Measurements from ENCODE around the gene SYMPK.

Gene SYMPK

DNA sequence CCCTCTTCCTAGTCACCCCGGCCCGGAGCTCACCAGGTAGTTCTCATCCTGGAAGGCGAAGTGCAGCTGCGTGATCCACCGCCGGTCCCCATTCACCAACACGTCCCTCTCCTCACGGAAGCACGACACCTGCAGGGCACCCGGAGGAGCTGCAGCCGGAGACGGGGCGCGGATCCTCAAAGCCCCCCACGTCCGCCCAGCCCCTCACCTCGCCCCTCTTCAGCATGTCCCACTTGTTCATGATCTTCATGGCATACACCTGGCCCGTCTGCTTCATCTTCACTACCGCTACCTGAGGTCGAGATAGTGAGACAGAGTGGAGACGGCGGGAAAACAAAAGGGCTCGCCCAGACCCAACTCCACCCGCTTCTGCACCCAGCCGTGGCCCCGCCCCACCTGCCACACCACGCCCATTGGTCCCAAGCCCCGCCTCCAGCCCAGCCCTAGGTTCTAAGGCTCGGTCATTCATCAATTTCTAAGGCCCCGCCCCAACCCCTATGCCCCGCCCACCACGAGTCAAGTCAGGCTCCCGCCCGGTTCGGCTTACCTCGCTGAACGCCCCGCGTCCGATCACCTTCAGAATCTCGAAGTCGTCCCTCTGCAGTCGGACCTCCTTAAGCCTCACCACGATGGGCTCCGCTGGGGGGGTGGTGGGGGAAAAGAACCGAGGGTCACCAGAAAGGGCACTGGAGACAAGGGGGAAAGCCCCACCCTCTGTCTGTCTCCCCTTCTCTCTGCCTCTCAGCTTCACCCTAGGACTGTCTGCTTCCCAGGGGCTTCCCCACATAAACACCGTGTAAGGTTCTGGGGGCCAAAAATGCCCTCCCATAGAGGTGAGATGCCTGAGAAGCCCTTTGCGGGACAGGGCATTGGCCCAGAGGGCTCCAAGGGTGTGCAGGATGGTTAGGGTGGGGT is 83.5 kb downstream of the SYMPK start:
- DNase-seq, result peak; percentile 38 to 77 (median 58)

DNA sequence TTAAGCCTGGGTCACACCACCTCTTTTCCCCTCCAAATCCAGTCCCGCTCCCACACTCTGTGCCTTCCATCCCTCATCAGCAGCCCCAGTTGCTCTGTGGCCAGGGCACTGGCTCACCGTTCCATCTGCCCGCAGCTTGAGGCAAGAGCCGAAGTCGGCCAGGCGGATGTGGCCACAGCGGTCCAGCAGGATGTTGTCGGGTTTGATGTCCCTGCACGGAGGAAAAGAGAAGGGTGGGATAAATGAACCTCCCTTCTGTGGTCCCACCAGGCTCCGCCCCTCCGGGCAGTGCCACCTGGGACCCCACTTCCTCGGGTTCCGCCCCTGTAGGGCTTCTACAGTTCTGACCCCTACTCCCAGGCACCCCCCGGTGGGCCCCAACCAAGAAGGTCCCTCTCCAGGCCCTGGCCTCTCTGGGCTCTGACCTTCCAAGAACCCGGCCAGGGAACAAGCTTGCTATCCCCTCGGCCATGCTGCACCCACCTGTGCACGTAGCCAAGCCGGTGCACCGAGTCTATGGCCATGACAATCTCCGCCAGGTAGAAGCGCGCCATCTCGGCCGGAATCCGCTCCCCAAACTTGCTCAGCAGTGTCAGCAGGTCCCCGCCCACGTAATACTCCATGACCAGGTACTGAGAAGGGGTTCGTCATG is 84.8 kb downstream of the SYMPK start:
- no peak for DNase-seq

DNA sequence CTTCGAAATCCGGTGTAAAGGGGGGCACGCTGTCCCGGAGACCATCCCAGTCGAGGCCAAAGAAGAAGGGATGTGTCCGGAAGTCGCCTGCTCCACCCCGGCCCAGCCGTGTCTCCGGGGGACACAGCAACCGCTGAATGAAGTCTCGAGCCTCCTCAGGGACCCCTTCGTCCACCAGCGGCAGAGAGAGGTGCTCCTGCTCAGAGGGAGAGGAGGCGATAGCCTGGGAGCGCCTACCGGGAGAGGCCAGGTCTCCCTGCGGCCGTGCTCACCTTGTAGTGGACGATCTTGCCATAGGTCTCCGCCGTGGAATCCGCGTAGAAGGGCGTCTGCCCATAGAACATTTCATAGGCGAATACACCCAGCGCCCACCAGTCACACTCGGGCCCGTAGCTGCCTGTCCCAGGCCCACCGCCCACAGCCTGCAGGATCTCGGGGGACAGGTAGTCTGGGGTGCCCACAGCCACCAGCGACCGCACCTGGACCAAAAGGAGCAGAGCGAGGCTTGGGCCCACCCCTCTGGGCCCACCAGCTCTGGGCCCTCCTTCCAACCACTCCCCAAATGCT is 85.5 kb downstream of the SYMPK start:
- DNase-seq, result no peak

DNA sequence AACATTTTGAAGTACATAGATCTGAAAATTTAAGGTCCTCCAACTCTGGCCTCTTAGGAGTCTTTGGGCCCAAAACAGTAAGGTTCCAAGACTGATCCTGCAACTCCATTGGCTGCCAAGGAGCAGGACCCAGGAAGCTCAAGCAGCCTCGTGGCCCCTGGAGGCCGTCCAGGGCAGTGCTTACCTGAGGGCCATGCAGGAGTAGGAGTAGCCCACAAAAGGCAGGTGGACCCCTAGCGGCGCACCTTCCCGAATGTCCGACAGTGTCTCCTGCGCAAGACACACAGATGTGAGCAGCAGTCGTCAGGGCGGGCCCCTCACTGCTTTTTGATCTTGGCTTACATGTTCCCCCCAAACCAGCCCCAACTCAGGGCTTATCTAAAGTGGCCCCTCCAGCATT is 88.2 kb downstream of the SYMPK start:
- no peak for DNase-seq

DNA sequence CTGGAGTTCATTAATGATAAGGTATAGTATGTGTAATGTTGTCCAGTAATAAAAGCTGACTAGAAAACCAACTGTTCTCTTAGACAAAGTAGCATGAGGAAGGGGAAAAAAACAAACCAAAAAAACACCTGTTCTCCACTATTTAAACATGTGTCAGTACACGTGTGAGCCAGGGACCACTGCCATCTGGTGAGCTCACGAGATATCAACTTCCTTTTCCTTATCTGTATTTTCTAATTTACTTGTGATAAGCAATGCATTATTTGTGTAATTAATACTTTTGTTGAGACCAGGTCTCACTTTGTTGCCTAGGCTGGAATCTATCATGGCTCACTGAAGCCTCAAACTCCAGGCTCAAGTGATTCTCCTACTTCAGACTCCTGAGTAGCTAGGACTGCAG is 89.6 kb downstream of the SYMPK start:
- DNase-seq, result no peak

DNA sequence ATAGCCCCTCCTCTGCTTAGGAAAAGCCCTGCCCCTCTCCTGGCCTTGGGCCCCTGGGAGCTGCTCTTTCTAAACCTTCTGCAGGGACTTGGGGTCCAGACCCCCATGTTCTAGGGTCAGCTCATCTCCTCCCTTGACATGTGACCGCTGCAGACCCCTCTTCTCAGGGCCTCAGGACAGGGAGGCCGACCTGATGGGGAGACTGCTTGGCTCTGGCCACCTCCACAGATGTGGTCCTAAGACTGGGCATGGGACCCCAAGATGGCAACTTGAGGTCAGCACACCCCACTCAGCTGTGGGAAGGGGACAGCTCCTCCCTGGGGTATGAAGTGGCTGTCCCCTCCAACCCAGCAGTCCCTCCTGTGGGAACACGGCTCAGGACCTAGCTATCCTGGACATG is 90.0 kb downstream of the SYMPK start:
- DNase-seq, result no peak

DNA sequence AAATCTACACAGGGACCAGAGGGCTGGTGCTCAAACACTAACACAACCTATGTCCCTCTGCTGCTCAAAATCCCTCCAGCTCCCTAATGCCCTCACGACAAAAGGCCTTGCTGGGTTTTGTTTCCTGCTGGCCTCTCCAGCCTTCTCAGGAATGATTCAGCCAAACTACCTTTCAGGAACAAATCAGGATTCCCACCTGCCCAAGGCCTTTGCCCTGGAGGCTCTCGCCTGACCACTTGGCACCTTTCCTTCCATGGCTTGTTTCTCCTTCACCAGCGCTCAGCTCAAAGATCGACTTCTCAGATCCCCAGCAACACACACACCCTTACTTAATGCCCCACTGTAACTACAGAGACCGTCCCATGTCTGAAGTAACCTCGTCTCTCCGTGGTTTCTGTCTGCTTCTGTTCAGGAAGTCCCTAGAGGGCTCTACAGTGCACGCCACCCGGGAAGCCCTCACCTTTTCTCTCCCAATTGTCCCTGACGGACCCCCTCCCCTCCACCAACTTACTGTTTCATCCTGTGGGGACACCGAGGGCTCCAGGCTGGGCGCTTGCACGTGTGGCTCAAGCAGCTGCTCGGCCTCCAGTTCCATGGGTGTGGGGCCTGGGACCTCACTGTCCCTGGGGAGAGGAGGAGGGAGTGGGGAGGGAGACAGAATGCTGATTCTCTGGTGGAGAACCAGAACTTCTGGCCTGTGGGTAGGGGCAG is 90.7 kb downstream of the SYMPK start:
- DNase-seq, result no peak

DNA sequence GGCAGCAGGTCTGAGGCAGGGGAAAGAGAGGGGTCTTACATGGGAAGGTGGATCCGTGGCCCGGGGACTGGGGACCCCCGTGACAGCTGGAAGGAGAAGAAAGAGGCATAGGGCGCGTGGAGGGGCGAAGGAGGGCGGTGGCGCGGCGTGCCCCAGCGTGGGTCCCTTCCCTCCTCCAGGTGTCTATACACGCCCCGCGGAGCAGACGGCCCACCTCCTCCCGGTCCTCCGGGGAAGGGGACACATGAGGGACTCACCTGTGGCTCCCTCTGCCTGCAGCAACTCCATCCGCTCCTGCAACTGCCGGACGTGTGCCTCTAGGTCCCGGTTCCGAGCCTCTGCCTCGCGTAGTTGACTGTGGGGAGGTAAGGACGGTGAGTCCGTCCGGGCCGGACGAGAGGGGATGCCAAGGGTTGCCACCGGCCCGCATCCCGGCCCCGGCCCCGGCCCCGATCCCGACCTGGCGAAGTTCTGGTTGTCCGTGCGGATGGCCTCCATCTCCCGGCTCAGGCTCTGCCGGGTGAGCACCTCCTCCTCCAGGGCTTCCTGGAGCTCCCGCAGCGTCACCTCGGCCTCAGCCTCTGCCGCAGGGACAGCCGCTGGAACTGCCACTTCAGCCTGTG is 91.5 kb downstream of the SYMPK start:
- DNase-seq, result no peak

DNA sequence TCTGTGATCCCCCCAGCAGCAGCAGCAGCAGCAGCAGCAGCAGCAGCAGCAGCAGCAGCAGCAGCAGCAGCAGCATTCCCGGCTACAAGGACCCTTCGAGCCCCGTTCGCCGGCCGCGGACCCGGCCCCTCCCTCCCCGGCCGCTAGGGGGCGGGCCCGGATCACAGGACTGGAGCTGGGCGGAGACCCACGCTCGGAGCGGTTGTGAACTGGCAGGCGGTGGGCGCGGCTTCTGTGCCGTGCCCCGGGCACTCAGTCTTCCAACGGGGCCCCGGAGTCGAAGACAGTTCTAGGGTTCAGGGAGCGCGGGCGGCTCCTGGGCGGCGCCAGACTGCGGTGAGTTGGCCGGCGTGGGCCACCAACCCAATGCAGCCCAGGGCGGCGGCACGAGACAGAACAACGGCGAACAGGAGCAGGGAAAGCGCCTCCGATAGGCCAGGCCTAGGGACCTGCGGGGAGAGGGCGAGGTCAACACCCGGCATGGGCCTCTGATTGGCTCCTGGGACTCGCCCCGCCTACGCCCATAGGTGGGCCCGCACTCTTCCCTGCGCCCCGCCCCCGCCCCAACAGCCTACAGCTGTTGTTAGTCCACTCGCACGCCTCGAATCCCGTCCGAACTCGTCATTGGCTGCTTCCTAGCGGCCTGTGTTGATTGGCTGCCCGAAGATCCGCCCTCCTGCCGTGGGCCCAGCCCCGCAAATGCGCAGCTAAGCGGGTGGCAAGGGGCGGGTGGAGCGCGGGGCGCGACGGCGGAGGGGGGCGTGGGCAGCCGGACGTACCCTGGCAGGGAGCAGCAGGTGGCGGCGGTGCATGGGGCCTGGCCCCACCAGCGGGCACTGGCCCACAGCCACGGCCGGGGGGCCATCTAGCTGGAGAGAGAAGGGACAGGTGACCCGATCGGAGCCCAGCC is 92.5 kb downstream of the SYMPK start:
- peak; percentile 79 to 92 (median 86) for DNase-seq

DNA sequence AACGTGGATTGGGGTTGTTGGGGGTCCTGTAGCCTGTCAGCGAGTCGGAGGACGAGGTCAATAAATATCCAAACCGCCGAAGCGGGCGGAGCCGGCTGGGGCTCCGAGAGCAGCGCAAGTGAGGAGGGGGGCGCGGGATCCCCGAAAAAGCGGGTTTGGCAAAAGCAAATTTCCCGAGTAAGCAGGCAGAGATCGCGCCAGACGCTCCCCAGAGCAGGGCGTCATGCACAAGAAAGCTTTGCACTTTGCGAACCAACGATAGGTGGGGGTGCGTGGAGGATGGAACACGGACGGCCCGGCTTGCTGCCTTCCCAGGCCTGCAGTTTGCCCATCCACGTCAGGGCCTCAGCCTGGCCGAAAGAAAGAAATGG is 93.1 kb downstream of the SYMPK start:
- DNase-seq, result peak in 3 of 4 experiments; percentile 43 to 67 (median 63)

DNA sequence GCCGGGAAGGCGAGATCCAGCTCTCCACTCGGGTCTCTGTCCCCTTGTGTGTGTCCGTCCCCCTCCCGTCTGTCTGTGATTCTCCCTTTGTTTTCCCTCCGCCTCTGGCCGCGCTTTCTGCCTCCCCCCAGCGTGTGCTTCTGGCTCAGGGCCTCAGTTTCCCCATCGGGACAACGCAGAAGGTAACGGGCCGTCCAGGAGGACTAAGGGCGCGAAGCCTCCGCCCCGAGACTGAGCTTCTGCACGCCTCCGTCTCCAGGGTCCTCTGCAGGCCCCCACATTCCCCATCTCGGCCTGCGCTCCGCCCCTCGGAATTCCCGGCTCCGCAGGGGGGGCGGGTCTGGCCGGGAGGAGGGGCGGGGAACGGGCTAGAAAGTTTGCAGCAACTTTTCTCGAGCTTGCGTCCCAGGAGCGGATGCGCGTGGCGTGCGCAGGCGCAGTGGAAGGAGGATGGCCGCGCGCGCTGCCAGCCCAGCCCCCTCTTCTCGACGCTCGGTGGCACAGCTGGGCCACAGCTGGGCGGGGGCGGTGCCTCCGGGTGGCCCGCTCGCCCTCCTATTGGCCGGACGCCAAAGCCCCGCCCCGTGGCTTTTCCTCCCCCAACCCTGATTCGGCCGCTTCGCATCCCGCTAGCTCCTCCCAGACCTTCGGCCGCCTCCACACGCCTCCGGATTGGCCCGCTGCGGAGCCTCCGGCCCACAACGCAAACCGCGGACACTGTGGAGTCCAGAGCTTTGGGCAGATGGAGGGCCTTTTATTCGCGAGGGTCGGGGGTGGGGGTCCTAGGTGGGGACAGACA is 93.8 kb downstream of the SYMPK start, which contains the start of gene SIX5:
Gene SIX5 (minus strand): TSS at position 269 of the 799 bp plus-strand sequence. CDS start 408 bp downstream, outside the sequence.
- peak; percentile 82 to 91 (median 86) for DNase-seq

DNA sequence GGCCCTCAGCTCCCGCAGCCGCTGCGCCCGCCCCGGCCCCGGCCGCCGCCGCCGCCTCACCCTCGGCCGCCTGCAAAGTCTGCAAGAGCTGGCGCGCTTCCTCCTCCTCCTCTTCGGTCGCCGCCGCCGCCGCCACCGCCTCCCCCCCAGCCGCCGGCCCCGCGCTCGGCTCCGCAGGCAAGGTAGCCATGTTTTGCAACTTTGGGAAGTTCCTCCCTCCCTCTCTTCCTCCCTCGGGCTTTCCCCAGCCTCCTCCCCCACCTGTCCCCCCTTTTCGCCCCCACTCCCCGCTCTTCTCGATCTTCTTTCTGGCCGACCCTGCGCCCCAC is 94.3 kb downstream of the SYMPK start:
- peak in 1 of 4 experiments; percentile 22 for DNase-seq

DNA sequence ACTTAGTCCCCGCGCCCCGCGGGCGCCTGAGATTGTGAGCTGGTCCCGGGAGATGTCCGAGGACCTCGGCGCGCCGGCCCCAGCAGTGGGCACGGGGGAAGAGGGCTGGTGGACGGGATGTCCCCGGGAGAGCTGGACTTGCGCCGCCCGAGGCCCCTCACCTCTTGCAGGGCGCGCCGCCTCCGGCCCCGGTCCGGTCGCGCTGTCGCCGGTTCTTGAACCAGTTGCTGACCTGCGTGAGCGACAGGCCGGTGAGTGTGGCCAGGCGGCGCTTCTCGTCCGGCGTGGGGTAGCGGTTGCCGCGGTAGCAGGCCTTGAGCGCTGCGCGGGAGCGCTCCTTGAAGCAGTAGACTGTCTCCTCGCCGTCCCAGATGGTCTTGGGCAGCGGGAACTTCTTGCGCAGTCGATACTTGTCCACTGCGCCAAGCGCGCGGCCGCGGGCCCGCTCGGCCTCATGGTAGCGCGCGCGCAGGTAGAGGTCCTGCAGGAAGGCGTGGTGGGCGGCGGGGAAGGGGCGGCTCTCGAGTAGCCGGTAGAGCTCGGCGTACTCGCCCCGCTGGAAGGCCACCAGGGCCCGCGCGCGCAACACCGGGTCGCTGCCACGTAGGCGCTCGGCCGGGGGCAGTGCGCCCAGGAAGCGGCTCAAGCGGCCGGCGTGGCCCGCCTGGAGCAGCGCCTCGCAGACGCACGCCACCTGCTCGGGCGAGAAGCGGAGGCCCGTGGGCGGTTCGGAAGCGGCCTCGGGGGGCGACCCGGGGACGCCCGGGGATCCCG is 94.9 kb downstream of the SYMPK start:
- DNase-seq, result no peak

DNA sequence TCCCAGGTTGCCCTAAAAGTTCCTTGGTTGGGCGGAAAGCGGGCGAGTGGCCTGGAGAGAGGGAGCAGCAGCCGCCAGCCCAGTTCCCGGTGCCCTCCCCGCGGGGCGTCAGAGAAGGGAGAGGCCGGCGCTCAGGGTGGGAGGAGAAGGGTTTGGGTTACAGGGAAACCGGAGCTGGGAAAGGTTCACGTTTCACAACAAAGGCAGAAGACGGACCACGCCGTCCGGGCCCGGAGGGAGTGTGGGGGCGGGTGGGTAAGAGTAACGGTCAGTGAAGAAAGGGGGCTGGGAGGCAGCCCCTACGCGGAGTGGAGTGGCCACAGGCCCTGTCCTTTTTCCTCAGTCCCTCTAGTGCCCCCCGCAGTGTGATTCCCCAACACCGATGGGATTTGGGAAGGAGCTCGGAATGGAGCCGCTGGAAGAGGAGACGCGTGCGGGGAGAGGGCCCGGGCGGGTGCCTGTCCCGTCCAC is 95.5 kb downstream of the SYMPK start:
- no peak for DNase-seq

DNA sequence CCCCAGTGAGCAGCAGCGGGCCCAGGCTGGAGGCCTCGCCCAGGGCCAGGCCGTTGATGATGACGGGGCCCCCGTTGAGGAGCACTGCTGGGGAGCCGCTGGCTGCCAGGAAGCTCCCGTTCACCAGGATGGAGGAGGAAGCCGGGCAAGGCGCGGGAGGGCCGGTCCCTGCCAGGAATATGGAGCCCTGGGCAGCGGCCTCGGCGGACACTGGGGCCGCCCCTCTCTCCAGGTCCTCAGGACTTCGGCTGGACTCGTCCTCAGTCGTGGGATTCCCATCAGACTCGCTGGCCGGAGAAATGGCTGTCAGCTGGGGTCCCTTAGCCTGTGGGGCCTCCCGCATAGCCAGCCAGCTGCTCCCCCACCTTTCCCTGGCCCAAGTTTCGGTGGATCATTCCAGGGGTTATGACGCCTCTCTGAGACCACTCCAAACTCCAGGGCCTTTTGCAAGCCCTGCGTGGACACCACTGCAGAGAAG is 96.0 kb downstream of the SYMPK start:
- no peak for DNase-seq

DNA sequence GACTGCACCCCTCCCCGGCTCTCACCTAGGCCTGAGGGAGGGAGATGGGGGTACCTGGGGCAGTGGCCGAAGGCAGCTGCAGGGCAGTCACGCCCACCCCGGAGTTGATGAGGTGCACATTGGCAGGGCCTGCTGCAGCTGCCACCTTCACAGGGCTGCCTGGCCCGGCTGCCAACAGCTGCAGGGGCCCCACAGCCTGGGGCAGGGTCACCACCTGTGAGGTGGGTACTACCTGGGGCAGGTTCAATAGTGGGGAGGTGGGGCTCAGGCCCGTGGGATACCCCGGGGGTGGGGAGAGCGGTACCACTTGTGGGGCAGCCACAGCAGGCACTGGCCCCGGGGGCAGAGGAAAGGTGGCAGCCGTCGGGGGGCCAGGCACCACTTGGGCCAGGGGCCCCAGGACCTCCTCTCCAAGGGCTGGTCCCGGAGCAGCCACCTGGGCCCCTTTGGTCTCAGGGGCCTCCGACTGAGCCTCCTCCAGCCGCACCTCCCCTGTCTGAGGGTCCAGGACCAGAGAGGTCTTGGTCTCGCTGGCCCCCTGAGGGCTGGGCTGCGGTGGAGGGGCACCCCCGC is 96.6 kb downstream of the SYMPK start:
- DNase-seq, result no peak

DNA sequence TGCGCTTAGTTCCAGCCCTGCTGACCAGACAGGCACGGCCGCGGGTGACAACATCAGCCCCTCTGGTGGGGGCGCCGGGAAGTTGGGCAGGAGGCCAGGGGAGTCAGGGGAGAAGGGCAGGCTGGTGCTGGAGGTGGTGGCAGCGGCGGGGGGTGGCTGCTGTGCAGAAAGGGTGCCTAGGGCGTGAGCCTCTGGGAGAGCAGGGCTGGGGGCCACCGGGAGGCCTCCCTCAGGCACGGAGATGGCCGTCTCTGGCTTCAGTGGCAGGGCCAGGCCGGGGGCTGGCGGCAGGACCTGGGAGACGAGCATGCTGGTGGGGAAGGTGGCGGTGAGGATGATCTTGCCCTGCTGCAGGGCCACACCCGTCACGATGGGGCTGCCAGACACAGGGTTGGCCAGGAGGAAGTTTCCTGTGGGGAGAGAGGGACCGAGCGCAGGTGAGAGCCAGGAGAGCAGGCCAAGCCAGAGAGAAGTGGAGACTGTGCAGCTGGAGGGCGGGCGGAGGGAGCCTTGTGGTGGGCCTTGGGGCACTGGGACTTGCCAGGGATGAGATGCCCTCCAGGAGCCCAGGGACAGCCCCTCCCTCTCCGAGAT is 97.1 kb downstream of the SYMPK start:
- DNase-seq, result no peak
